H1 (cell line): ENCODE measurements around the gene CNDP1. TPM values are rescaled to one million over a fixed set of nuclear protein-coding genes. Genes with fewer than 3 reads are reported as not detected.

Experiments
- CTCF ChIA-PET: fragments of 300-600 bp; sonication (Branson Sonifier 250); formaldehyde crosslinking; loops from one replicate; lab custom pipeline; 2021; ENCODE audit not compliant: partially characterized antibody; lab: Charles Lee
- POLR2A ChIA-PET: fragments of 300-600 bp; sonication (Branson Sonifier 250); formaldehyde crosslinking; loops from one replicate; lab custom pipeline; 2021; ENCODE audit warnings: inconsistent platforms; ENCODE audit not compliant: partially characterized antibody; lab: Charles Lee
- DNase-seq, 2 experiments: peaks; one replicate each; pipeline versions ENCODE4 v3.0.0 to v3.0.0-alpha.2; 2010 to 2022; ENCODE audit warnings: low spot score in 2 of 2, low read depth in 1 of 2, mixed read lengths in 1 of 2
- FAIRE-seq: peaks from 2 replicates; lab custom pipeline; 2011; peaks lifted over from hg19 to GRCh38; lab: Jason Lieb, UNC
- H2AFZ ChIP-seq: 2 replicates; pipeline ENCODE4 v1.8.1; 2012; ENCODE audit warnings: low read length, inconsistent platforms
- H2AK5ac ChIP-seq: 2 replicates; pipeline ENCODE4 v1.6.1; 2013; ENCODE audit warnings: low read depth, low read length
- H2BK120ac ChIP-seq: replicated peaks from 2 replicates; pipeline ENCODE3; 2013; ENCODE audit warnings: low read depth, low read length, inconsistent platforms
- H2BK12ac ChIP-seq: 2 replicates; pipeline ENCODE4 v1.6.1; 2013; ENCODE audit warnings: low read depth, low read length
- H2BK15ac ChIP-seq: 2 replicates; pipeline ENCODE4 v1.6.1; 2013; ENCODE audit warnings: low read length
- H2BK20ac ChIP-seq: 2 replicates; pipeline ENCODE4 v1.6.1; 2013; ENCODE audit warnings: low read length
- H2BK5ac ChIP-seq: 2 replicates; pipeline ENCODE4 v1.6.1; 2013; ENCODE audit warnings: low read depth, low read length
- H3K14ac ChIP-seq: 2 replicates; pipeline ENCODE4 v1.6.1; 2013; ENCODE audit warnings: inconsistent platforms; ENCODE audit not compliant: insufficient read length
- H3K18ac ChIP-seq: 2 replicates; pipeline ENCODE4 v1.6.1; 2013; ENCODE audit warnings: low read length; ENCODE audit errors: extremely low read depth
- H3K23ac ChIP-seq: 2 replicates; pipeline ENCODE4 v1.6.1; 2013; ENCODE audit warnings: inconsistent platforms; ENCODE audit not compliant: insufficient read length
- H3K23me2 ChIP-seq: 2 replicates; pipeline ENCODE4 v1.6.1; 2013; ENCODE audit warnings: low read depth, low read length
- H3K27ac ChIP-seq: 2 replicates; pipeline ENCODE4 v1.6.1; 2011; ENCODE audit warnings: low read depth, low read length, inconsistent platforms
- H3K27me3 ChIP-seq, 4 experiments: replicated peaks in 1 of 4; 1 replicate in 1 of 4; 2 replicates in 3 of 4; pipeline versions ENCODE4 v1.6.1 to v1.8.1; 2011 to 2013; ENCODE audit warnings: low read length in 3 of 4, mild to moderate bottlenecking in 3 of 4, inconsistent platforms in 2 of 4, mixed read lengths in 2 of 4, moderate library complexity in 1 of 4; ENCODE audit not compliant: control insufficient read depth in 3 of 4, insufficient read depth in 3 of 4; ENCODE audit errors: extremely low read depth in 1 of 4
- H3K36me3 ChIP-seq, 4 experiments: 2 replicates each; pipeline versions ENCODE4 v1.6.1 to v1.8.1; 2011 to 2013; ENCODE audit warnings: mild to moderate bottlenecking in 4 of 4, low read length in 3 of 4, moderate library complexity in 2 of 4, control low read depth in 1 of 4, inconsistent platforms in 1 of 4; ENCODE audit not compliant: insufficient read depth in 4 of 4, control insufficient read depth in 2 of 4
- H3K4ac ChIP-seq: replicated peaks from 2 replicates; pipeline ENCODE3; 2013; ENCODE audit warnings: low read length, low read depth, mixed read lengths, inconsistent platforms; ENCODE audit not compliant: insufficient read length
- H3K4me1 ChIP-seq, 4 experiments: replicated peaks in 1 of 4; 1 replicate in 1 of 4; 2 replicates in 3 of 4; pipeline versions ENCODE4 v1.6.1 to v1.8.1; 2011 to 2013; ENCODE audit warnings: low read length in 3 of 4, inconsistent platforms in 2 of 4, mixed read lengths in 1 of 4; ENCODE audit not compliant: insufficient read depth in 4 of 4, control insufficient read depth in 3 of 4
- H3K4me2 ChIP-seq, 2 experiments: 2 replicates each; pipeline versions ENCODE4 v1.6.1 to v1.8.1; 2011 to 2013; ENCODE audit warnings: low read depth in 2 of 2, low read length in 2 of 2, control low read depth in 1 of 2, inconsistent platforms in 1 of 2, mild to moderate bottlenecking in 1 of 2; ENCODE audit not compliant: insufficient read depth in 1 of 2
- H3K4me3 ChIP-seq, 4 experiments: fragments of 200-600, 300-600 bp in 1 of 4; sonication (generic), shearing (Covaris generic), sonication (Bioruptor Twin) in 1 of 4; 2 replicates each; pipeline versions ENCODE4 v1.5.1 to v1.8.1; 2011 to 2016; ENCODE audit warnings: low read length in 4 of 4, low read depth in 3 of 4, control low read depth in 2 of 4, inconsistent platforms in 2 of 4, mild to moderate bottlenecking in 2 of 4, mixed read lengths in 1 of 4, moderate library complexity in 1 of 4; ENCODE audit not compliant: insufficient read depth in 2 of 4; ENCODE audit errors: extremely low read depth in 1 of 4
- H3K56ac ChIP-seq: replicated peaks from 2 replicates; pipeline ENCODE3; 2013; ENCODE audit warnings: low read depth, mild to moderate bottlenecking, mixed read lengths, low read length, inconsistent platforms; ENCODE audit not compliant: insufficient read length
- H3K79me1 ChIP-seq: 2 replicates; pipeline ENCODE4 v1.6.1; 2013; ENCODE audit warnings: low read depth, low read length, control low read depth
- H3K79me2 ChIP-seq, 2 experiments: 2 replicates each; pipeline versions ENCODE4 v1.6.1 to v1.8.1; 2012 to 2013; ENCODE audit warnings: low read length in 2 of 2, mild to moderate bottlenecking in 2 of 2, inconsistent platforms in 1 of 2; ENCODE audit not compliant: insufficient read depth in 2 of 2, control insufficient read depth in 1 of 2
- H3K9ac ChIP-seq, 4 experiments: replicated peaks in 1 of 4; 1 replicate in 1 of 4; 2 replicates in 3 of 4; pipeline versions ENCODE4 v1.6.1 to v1.8.1; 2011 to 2013; ENCODE audit warnings: low read depth in 3 of 4, low read length in 3 of 4, control low read depth in 2 of 4, mild to moderate bottlenecking in 2 of 4, moderate library complexity in 2 of 4, inconsistent platforms in 1 of 4; ENCODE audit errors: extremely low read depth in 1 of 4
- H3K9me3 ChIP-seq, 2 experiments: 2 replicates each; pipeline versions ENCODE4 v1.6.1 to v1.8.1; 2012 to 2013; ENCODE audit warnings: mild to moderate bottlenecking in 2 of 2, moderate library complexity in 2 of 2, control low read depth in 1 of 2, inconsistent platforms in 1 of 2, low read depth in 1 of 2, low read length in 1 of 2, mixed read lengths in 1 of 2; ENCODE audit not compliant: insufficient read depth in 2 of 2
- H4K20me1 ChIP-seq, 2 experiments: replicated peaks in 1 of 2; 2 replicates each; pipeline versions ENCODE3 to v1.8.1; 2011 to 2013; ENCODE audit warnings: inconsistent platforms in 2 of 2, low read length in 2 of 2, mild to moderate bottlenecking in 1 of 2; ENCODE audit not compliant: insufficient read depth in 2 of 2, control insufficient read depth in 1 of 2
- H4K5ac ChIP-seq: 2 replicates; pipeline ENCODE4 v1.6.1; 2013; ENCODE audit warnings: low read length, low read depth, mixed read lengths, inconsistent platforms; ENCODE audit not compliant: insufficient read length
- H4K8ac ChIP-seq: 2 replicates; pipeline ENCODE4 v1.8.0; 2013; ENCODE audit warnings: mild to moderate bottlenecking, moderate library complexity, low read length, inconsistent platforms; ENCODE audit not compliant: insufficient read depth; ENCODE audit errors: extremely low read depth
- H4K91ac ChIP-seq: replicated peaks from 2 replicates; pipeline ENCODE3; 2013; ENCODE audit warnings: low read length, mixed read lengths, inconsistent platforms; ENCODE audit not compliant: insufficient read length
- MAFK ChIP-seq: IDR thresholded peaks from 2 replicates; pipeline ENCODE4 v1.6.1; 2012; ENCODE audit warnings: low read depth, mild to moderate bottlenecking, improper control_type of control experiment, low read length
- TAF1 ChIP-seq: IDR thresholded peaks from 2 replicates; pipeline ENCODE4 v1.6.1; 2011; ENCODE audit warnings: mild to moderate bottlenecking, low read depth, low read length
- WGBS, 2 experiments: shearing (Covaris generic) in 1 of 2; methylation state at CpG; one replicate each; pipeline versions ENCODE4 v1.1.6 to v1.1.7; 2013 to 2015; ENCODE audit warnings: low lambda C conversion rate in 2 of 2, mixed read lengths in 2 of 2, inconsistent platforms in 1 of 2, low coverage in 1 of 2, missing lambda C conversion rate in 1 of 2; ENCODE audit not compliant: insufficient replicate concordance in 2 of 2, insufficient coverage in 1 of 2, insufficient read length in 1 of 2; ENCODE audit errors: extremely low coverage in 1 of 2, missing lambda C conversion rate in 1 of 2; 5-methylcytosine and 5-hydroxymethylcytosine counted together
- polyA plus RNA-seq, 7 experiments: library from polyadenylated mRNA; depleted of rRNA in 3 of 7; stranded (reverse) in 5 of 7; unstranded in 2 of 7; fragments of >200 nt in 5 of 7; fragments of 200-250 nt in 2 of 7; gene quantifications; 1 replicate in 5 of 7; 2 replicates in 1 of 7; 4 replicates in 1 of 7; pipeline versions ENCODE4 v1.2.1 to v1.2.3, GENCODE V29; 2011 to 2013; ENCODE audit warnings: missing spikeins in 2 of 7, mixed read lengths in 2 of 7
- total RNA-seq: library from RNA; stranded (reverse); fragmentation: NEBNext Ultra II Directional; extraction: Animal tissue kit (Norgen Biotek cat#: 25700); gene quantifications from 2 replicates; pipeline ENCODE4 v1.2.1, GENCODE V29; 2021

CNDP1 gene
- total and polyA plus RNA-seq, 2 of the 8 experiments (the other 6 are each of a cell fraction or from before 2014, with no cell fraction given), result 0.09 TPM; not detected in 1

DNA sequence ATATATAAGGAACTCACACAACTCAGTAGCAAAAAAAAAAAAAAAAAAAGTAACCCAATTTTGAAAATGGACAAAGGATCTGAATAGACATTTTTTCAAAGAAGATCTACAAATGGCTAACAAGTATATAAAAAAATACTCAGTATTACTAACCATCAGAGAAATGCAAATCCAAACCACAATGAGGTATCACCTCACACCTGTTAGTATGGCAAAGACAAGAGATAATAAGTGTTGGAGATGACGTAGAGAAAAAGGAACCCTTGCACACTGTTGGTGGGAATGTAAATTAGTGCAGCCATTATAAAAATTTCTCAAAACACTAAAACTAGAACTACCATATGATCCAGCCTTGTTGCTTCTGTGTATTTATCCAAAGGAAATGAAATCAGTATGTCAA lies 5.8 kb upstream of the CNDP1 start:
- Histone ChIP-seq H3K4me1 (no peaks in the 10 kb centered on the region), H4K91ac (no peak overlapping the region), H2BK20ac (no peak overlapping the region), H3K79me2 (no peaks in the 10 kb centered on the region), H3K79me1 (no peaks in the 10 kb centered on the region), H3K27ac (no peak overlapping the region), H3K36me3 (no peaks in the 10 kb centered on the region), H3K18ac (no peak overlapping the region), H2BK120ac (no peak overlapping the region), H3K4me2 (no peak overlapping the region), H2BK5ac (no peak overlapping the region), H4K20me1 (no peaks in the 10 kb centered on the region), H2BK15ac (no peak overlapping the region), H3K9me3 (no peaks in the 10 kb centered on the region), H3K4ac (no peak overlapping the region), H2AFZ (no peak overlapping the region), H3K14ac (no peak overlapping the region), H4K5ac (no peak overlapping the region), H3K4me3 (no peak overlapping the region), H3K23me2 (no peaks in the 10 kb centered on the region), H2AK5ac (no peak overlapping the region), H3K27me3 (no peaks in the 10 kb centered on the region), H3K23ac (no peak overlapping the region), H3K56ac (no peak overlapping the region), H2BK12ac (no peak overlapping the region), H3K9ac (no peak overlapping the region), H4K8ac (no peak overlapping the region)
- FAIRE-seq (no peak), DNase-seq (no peak)
- WGBS, 2 experiments, result 94% methylated on average over 1 of the region's 1 CpG; no CpG with 5 or more reads in 1 of the 2 experiments
- ChIA-PET POLR2A (no interaction called here), CTCF (no interaction called here)
- no peak for TF ChIP-seq TAF1
- no peak for TF ChIP-seq MAFK
